Calu3 (cell line): ENCODE measurements around the gene LOXHD1. TPM values are rescaled to one million over a fixed set of nuclear protein-coding genes. Genes with fewer than 3 reads are reported as not detected.
A peak's percentile ranks its signal among the peaks of the same experiment; 100 is the strongest.

Experiments used
- BruUV-seq: library from RNA; stranded (reverse); fragments of 400-500 nt; replicated peaks from 2 replicates; lab custom pipeline; 2021; lab: Mats Ljungman, UMichigan
- CTCF ChIA-PET: fragments of 300-600 bp; sonication (Branson Sonifier 250); formaldehyde crosslinking; loops from one replicate; lab custom pipeline; 2022; ENCODE audit warnings: antibody characterized with exemption; lab: Charles Lee
- DNase-seq: peaks from one replicate; pipeline ENCODE4 v3.0.0; 2022
- H3K27ac Mint-ChIP-seq: one replicate; pipeline ENCODE4 v1.8.0; 2022; ENCODE audit warnings: mixed read lengths; ENCODE audit not compliant: unreplicated experiment
- H3K27me3 Mint-ChIP-seq: one replicate; pipeline ENCODE4 v1.8.0; 2022; ENCODE audit warnings: mixed read lengths; ENCODE audit not compliant: unreplicated experiment
- H3K36me3 Mint-ChIP-seq: one replicate; pipeline ENCODE4 v1.8.0; 2022; ENCODE audit warnings: mild to moderate bottlenecking, moderate library complexity, mixed read lengths; ENCODE audit not compliant: insufficient read depth, unreplicated experiment
- H3K4me1 Mint-ChIP-seq: one replicate; pipeline ENCODE4 v1.8.0; 2022; ENCODE audit warnings: mild to moderate bottlenecking, low read depth, mixed read lengths; ENCODE audit not compliant: unreplicated experiment
- H3K4me3 Mint-ChIP-seq: one replicate; pipeline ENCODE4 v1.8.0; 2022; ENCODE audit warnings: mild to moderate bottlenecking, low read depth, moderate library complexity, mixed read lengths; ENCODE audit not compliant: unreplicated experiment
- H3K9me3 Mint-ChIP-seq: one replicate; pipeline ENCODE4 v1.8.0; 2022; ENCODE audit warnings: low read depth, mixed read lengths; ENCODE audit not compliant: unreplicated experiment
- intact Hi-C: fragments of 100-400 bp; cut with micrococcal nuclease; formaldehyde crosslinking; loops from one replicate; pipeline ENCODE4 v1.10.0; 2022; ENCODE audit not compliant: unreplicated experiment
- total RNA-seq: library from RNA; stranded (reverse); gene quantifications from 2 replicates; pipeline ENCODE4 v1.2.3, GENCODE V29; 2022
- TF ChIP-seq, protein P1 (sequence below): fragments of 200-600 bp; IDR thresholded peaks from one replicate; pipeline ENCODE4 v1.8.0; 2022; ENCODE audit warnings: antibody characterized with exemption; ENCODE audit not compliant: unreplicated experiment

LOXHD1 gene
- total RNA-seq, 1 experiment from 2014 or later = not detected

- CTCF ChIA-PET = no interaction called here
- Mint-ChIP-seq H3K27ac (no peak overlapping the region), H3K27me3 (peaks cover 79% of the 10 kb centered on the region), H3K9me3 (no peaks in the 10 kb centered on the region), H3K4me3 (no peak overlapping the region), H3K4me1 (no peaks in the 10 kb centered on the region), H3K36me3 (no peaks in the 10 kb centered on the region)
- no TSS peak for BruUV-seq
- no peak for DNase-seq
- intact Hi-C loops = no loop called here
- TF ChIP-seq, protein P1, sequence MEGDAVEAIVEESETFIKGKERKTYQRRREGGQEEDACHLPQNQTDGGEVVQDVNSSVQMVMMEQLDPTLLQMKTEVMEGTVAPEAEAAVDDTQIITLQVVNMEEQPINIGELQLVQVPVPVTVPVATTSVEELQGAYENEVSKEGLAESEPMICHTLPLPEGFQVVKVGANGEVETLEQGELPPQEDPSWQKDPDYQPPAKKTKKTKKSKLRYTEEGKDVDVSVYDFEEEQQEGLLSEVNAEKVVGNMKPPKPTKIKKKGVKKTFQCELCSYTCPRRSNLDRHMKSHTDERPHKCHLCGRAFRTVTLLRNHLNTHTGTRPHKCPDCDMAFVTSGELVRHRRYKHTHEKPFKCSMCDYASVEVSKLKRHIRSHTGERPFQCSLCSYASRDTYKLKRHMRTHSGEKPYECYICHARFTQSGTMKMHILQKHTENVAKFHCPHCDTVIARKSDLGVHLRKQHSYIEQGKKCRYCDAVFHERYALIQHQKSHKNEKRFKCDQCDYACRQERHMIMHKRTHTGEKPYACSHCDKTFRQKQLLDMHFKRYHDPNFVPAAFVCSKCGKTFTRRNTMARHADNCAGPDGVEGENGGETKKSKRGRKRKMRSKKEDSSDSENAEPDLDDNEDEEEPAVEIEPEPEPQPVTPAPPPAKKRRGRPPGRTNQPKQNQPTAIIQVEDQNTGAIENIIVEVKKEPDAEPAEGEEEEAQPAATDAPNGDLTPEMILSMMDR = no peak
Measured at GRCh38 chr18:46559296-46559695, 97.7 kb downstream of the LOXHD1 start.

DNA sequence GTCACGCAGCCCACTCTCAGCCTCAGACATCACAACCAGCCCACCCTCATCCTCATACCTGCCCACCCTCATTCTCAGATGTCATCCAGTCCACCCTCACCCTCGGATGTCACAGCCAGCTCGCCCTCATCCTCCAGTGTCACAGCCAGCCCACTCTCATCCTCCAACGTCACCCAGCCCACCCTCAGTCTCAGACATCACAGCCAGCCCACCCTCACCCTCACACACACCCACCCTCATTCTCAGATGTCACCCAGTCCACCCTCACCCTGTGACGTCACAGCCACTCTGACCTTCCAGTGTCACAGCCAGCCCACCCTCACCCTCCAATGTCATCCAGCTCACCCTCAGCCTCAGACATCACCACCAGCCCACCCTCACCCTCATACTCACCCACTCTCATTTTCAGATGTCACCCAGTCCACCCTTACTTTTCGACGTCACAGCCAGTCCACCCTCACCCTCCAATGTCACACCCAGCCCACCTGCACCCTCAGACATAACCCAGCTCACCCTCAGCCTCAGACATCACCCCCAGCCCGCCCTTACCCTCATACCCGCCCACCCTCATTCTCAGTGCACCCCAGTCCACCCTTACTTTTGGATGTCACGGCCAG is 100.3 kb downstream of the LOXHD1 start:
- Mint-ChIP-seq H3K9me3 (no peaks in the 10 kb centered on the region), H3K4me1 (no peaks in the 10 kb centered on the region), H3K36me3 (no peaks in the 10 kb centered on the region), H3K4me3 (no peak overlapping the region), H3K27me3 (peaks cover 76% of the 10 kb centered on the region), H3K27ac (no peak overlapping the region)
- intact Hi-C loops = no loop called here
- TF ChIP-seq, protein P1 = no peak
- CTCF ChIA-PET = interaction anchor here (0.6 kb wide), 1 partner anchor 13 kb away, joined by 4 read pairs; no protein-coding TSS in a partner anchor
- BruUV-seq = no TSS peak
- no peak for DNase-seq

- no peaks in the 10 kb centered on the region for H3K4me1 Mint-ChIP-seq
- H3K27me3 Mint-ChIP-seq = peaks cover 66% of the 10 kb centered on the region
- H3K9me3 Mint-ChIP-seq = no peaks in the 10 kb centered on the region
- CTCF ChIA-PET = interaction anchor here (0.6 to 1.1 kb wide), 2 partner anchors 12 to 67 kb away, joined by 3 to 4 read pairs; no protein-coding TSS in a partner anchor
- BruUV-seq = no TSS peak
- H3K4me3 Mint-ChIP-seq = no peak overlapping the region
- H3K27ac Mint-ChIP-seq = no peak overlapping the region
- peak; percentile 7 for DNase-seq
- intact Hi-C loops = no loop called here
- H3K36me3 Mint-ChIP-seq = no peaks in the 10 kb centered on the region
- TF ChIP-seq, protein P1 = no peak
Measured at GRCh38 chr18:46555724-46556123, 101.3 kb downstream of the LOXHD1 start.

- Mint-ChIP-seq H3K4me1 (no peaks in the 10 kb centered on the region), H3K36me3 (no peaks in the 10 kb centered on the region), H3K27ac (no peak overlapping the region), H3K27me3 (peaks cover 61% of the 10 kb centered on the region), H3K4me3 (no peak overlapping the region), H3K9me3 (no peaks in the 10 kb centered on the region)
- TF ChIP-seq, protein P1 = no peak
- BruUV-seq = no TSS peak
- intact Hi-C loops = no loop called here
- no peak for DNase-seq
- CTCF ChIA-PET = interaction anchor here (1.1 kb wide), 1 partner anchor 68 kb away, joined by 3 read pairs; no protein-coding TSS in a partner anchor
Measured at GRCh38 chr18:46555213-46555612, 101.8 kb downstream of the LOXHD1 start.
